Measurements from ENCODE around the gene OSBPL5. TPM values are rescaled to one million over a fixed set of nuclear protein-coding genes. Genes with fewer than 3 reads are reported as not detected.

Gene OSBPL5
- total RNA-seq, 4 donors from 2014 or later, result 14.1 to 67.6 (median 31.8) TPM

GRCh38 chr11:3080733-3081385 is 84.3 kb downstream of the OSBPL5 start:
- DNase-seq (ENCODE audit: low spot score) (no peak), ATAC-seq (ENCODE audit: low FRiP score) (no peak)
- no peak for TF ChIP-seq CTCF (IDR thresholded peaks at IDR 0.05)

GRCh38 chr11:3080104-3080503 is 85.0 kb downstream of the OSBPL5 start:
- TF ChIP-seq CTCF (IDR thresholded peaks at IDR 0.05), result no peak
- ATAC-seq (ENCODE audit: low FRiP score) (no peak), DNase-seq (ENCODE audit: low spot score) (no peak)

- no peak for TF ChIP-seq CTCF (IDR thresholded peaks at IDR 0.05)
- no peak for ATAC-seq (ENCODE audit: low FRiP score)
- no peak for DNase-seq (ENCODE audit: low spot score)
Observed at GRCh38 chr11:3077846-3078440, 87.2 kb downstream of the OSBPL5 start.

- no peak for TF ChIP-seq CTCF (IDR thresholded peaks at IDR 0.05)
- DNase-seq (ENCODE audit: low spot score) (no peak), ATAC-seq (ENCODE audit: low FRiP score) (no peak)
Observed at GRCh38 chr11:3077189-3077836, 87.8 kb downstream of the OSBPL5 start.

- ATAC-seq (ENCODE audit: low FRiP score), result no peak
Observed at GRCh38 chr11:3074912-3075589, 90.1 kb downstream of the OSBPL5 start.

GRCh38 chr11:3073029-3073435 is 92.1 kb downstream of the OSBPL5 start:
- TF ChIP-seq CTCF (IDR thresholded peaks at IDR 0.05), result no peak
- no peak for DNase-seq (ENCODE audit: low spot score)
- ATAC-seq (ENCODE audit: low FRiP score), result no peak

More at GRCh38 chr11:3074912-3075589, 90.1 kb downstream of the OSBPL5 start:
- no peak for DNase-seq (ENCODE audit: low spot score)
- no peak for TF ChIP-seq CTCF (IDR thresholded peaks at IDR 0.05)

All from omental fat pad (tissue), 4 donors.